LNCAP (cell line): Measurements from ENCODE around the gene GPNMB.

ENCODE experiments used
- CTCF ChIP-seq: fragments of 450-650 bp; IDR thresholded peaks from 2 replicates; pipeline ENCODE4 v1.5.1; 2017; ENCODE audit warnings: mild to moderate bottlenecking

Gene GPNMB

GRCh38 chr7:23261843-23262452 is 15.4 kb downstream of the GPNMB start:
- peak; percentile 96 for TF ChIP-seq CTCF

- TF ChIP-seq CTCF: no peak
Measured at GRCh38 chr7:23264916-23265458, 18.4 kb downstream of the GPNMB start.

DNA sequence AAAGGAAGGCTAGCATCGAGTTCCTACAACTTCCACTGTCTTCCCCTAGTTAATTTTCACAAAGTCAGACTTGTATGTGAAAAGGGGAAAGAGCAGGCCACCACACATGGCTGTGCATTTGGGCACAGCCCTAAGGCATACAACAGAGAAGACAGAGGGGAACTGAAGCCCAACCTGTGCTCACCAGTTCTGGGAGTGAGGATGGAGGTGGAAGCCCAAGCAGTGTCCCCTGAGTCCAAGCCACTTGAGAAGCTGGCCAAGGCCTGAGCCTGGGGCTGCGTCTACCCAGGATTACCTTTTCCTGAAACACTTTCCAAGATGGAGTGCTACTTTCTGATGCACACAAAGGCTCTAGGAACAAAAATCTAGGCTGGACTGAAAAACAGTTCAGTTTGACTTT is 20.3 kb downstream of the GPNMB start:
- no peak for TF ChIP-seq CTCF

DNA sequence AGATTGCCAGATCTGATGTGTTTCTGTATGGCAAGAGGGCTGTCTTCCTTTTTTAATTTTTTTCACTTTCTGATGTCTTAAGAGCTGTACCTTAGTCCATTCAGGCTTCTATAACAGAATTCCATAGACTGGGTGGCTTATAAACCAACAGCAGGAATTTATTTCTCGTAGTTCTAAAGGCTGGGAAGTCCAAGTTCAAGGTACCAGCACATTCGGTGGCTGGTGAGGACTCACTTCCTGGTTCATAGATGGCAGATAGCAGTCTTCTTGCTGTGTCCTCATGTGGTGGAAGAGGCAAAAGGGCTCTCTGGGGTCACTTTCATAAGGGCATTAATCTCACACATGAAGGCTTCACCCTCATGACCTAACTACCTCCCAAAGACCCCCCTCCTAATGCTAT is 20.8 kb downstream of the GPNMB start:
- no peak for TF ChIP-seq CTCF

- TF ChIP-seq CTCF: no peak
Measured at GRCh38 chr7:23268167-23268566, 21.6 kb downstream of the GPNMB start.

DNA sequence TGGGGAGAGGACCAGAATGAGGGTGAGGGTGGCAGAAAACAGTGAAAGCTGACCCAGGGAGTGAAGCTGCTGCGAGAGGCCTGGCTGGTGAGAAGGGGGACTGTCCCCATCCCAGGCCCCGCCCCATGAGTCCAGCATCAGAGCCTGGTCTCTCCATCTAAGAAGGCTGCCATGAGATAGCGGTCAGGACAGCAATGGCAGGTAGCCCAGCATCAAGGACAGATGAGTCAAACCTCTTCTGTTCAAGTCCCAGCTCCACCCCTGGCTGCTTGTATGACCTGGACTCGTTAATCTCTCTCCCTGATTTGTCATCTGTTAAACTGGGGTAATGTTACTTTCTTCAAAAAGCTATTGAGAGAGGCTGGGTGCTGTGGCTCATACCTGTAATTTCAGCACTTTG is 22.2 kb downstream of the GPNMB start:
- no peak for TF ChIP-seq CTCF

GRCh38 chr7:23272275-23272674 is 25.7 kb downstream of the GPNMB start:
- TF ChIP-seq CTCF: no peak

- peak; percentile 93 for TF ChIP-seq CTCF
Measured at GRCh38 chr7:23273141-23273599, 26.6 kb downstream of the GPNMB start.
